ENCODE results near the gene C2orf78.

GRCh38 chr2:73762571-73762970 is 21.4 kb upstream of the C2orf78 start:
- TF ChIP-seq, protein P1, sequence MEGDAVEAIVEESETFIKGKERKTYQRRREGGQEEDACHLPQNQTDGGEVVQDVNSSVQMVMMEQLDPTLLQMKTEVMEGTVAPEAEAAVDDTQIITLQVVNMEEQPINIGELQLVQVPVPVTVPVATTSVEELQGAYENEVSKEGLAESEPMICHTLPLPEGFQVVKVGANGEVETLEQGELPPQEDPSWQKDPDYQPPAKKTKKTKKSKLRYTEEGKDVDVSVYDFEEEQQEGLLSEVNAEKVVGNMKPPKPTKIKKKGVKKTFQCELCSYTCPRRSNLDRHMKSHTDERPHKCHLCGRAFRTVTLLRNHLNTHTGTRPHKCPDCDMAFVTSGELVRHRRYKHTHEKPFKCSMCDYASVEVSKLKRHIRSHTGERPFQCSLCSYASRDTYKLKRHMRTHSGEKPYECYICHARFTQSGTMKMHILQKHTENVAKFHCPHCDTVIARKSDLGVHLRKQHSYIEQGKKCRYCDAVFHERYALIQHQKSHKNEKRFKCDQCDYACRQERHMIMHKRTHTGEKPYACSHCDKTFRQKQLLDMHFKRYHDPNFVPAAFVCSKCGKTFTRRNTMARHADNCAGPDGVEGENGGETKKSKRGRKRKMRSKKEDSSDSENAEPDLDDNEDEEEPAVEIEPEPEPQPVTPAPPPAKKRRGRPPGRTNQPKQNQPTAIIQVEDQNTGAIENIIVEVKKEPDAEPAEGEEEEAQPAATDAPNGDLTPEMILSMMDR (IDR thresholded peaks at IDR 0.05): no peak
- TF ChIP-seq POLR2A (IDR thresholded peaks at IDR 0.05): no peak

Data from right lobe of liver (tissue), 4 donors.